K562 (cell line): ENCODE measurements around the gene MECR. TPM values are rescaled to one million over a fixed set of nuclear protein-coding genes. Genes with fewer than 3 reads are reported as not detected.
A peak's percentile ranks its signal among the peaks of the same experiment; 100 is the strongest.

ENCODE experiments used
- AFF1 ChIP-seq, 2 experiments: fragments of 450-650 bp; IDR thresholded peaks; 2 replicates each; pipeline ENCODE4 v1.6.1; 2018; ENCODE audit warnings: mild to moderate bottlenecking in 2 of 2, low read depth in 1 of 2; ENCODE audit not compliant: partially characterized antibody in 2 of 2
- BRF2 ChIP-seq: IDR thresholded peaks from 3 replicates; pipeline ENCODE4 v1.6.1; 2011; ENCODE audit warnings: borderline replicate concordance, mild to moderate bottlenecking; ENCODE audit not compliant: insufficient read length, insufficient read depth
- CREB3L1 ChIP-seq: fragments of 450-650 bp; IDR thresholded peaks from 2 replicates; pipeline ENCODE4 v1.6.1; 2014; ENCODE audit warnings: low read depth, mild to moderate bottlenecking, moderate library complexity, borderline replicate concordance
- ELF2 ChIP-seq: fragments of 250-450 bp; sonication (Bioruptor Pico); IDR thresholded peaks from 2 replicates; pipeline ENCODE4 v1.5.0; 2021; ENCODE audit warnings: mild to moderate bottlenecking
- EP300 ChIP-seq: IDR thresholded peaks from 2 replicates; pipeline ENCODE4 v1.6.1; 2012; ENCODE audit warnings: low read length, improper control_type of control experiment
- GTF2F1 ChIP-seq: IDR thresholded peaks from 2 replicates; pipeline ENCODE4 v1.6.1; 2011; ENCODE audit warnings: low read depth, low read length, improper control_type of control experiment
- MCM7 ChIP-seq, 2 experiments: fragments of 450-650 bp; IDR thresholded peaks; 2 replicates each; pipeline ENCODE4 v1.6.1; 2016 to 2018
- MTF1 ChIP-seq: fragments of 250-450 bp; sonication (Bioruptor Pico); IDR thresholded peaks from 2 replicates; pipeline ENCODE4 v1.9.0; 2021; ENCODE audit warnings: moderate library complexity, mild to moderate bottlenecking, inconsistent platforms, borderline replicate concordance
- PBX2 ChIP-seq, 2 experiments: IDR thresholded peaks in 1 of 2; conservative IDR thresholded peaks in 1 of 2; 2 replicates each; pipeline ENCODE4 v1.6.1; 2016; ENCODE audit warnings: low read depth in 2 of 2, mild to moderate bottlenecking in 1 of 2, missing compliant biosample characterization in 1 of 2, missing genetic modification characterization in 1 of 2, moderate library complexity in 1 of 2
- PML ChIP-seq: IDR thresholded peaks from 2 replicates; pipeline ENCODE4 v1.6.1; 2012; ENCODE audit warnings: low read length, inconsistent platforms
- SAP30 ChIP-seq: fragments of 200-600 bp; sonication (generic); IDR thresholded peaks from 2 replicates; pipeline ENCODE4 v1.6.1; 2012; ENCODE audit warnings: borderline replicate concordance, low read depth, mild to moderate bottlenecking, moderate library complexity, low read length, control low read depth, inconsistent platforms; ENCODE audit not compliant: insufficient read depth, poor library complexity, severe bottlenecking
- SMARCC2 ChIP-seq: fragments of 450-650 bp; IDR thresholded peaks from 2 replicates; pipeline ENCODE4 v1.6.1; 2017; ENCODE audit warnings: antibody characterized with exemption, moderate library complexity, mild to moderate bottlenecking, low read depth
- SPI1 ChIP-seq: IDR thresholded peaks from 2 replicates; pipeline ENCODE4 v1.6.1; 2011; ENCODE audit warnings: low read depth, low read length, control low read depth, borderline replicate concordance
- ZNF431 ChIP-seq: sonication (generic); formaldehyde crosslinking; IDR thresholded peaks from 2 replicates; pipeline ENCODE4 v1.8.0; 2022; ENCODE audit warnings: mild to moderate bottlenecking, missing genetic modification reagents
- ZNF76 ChIP-seq: fragments of 250-450 bp; sonication (Bioruptor Pico); IDR thresholded peaks from 2 replicates; pipeline ENCODE4 v1.4.0; 2020; ENCODE audit warnings: mild to moderate bottlenecking, moderate library complexity, borderline replicate concordance
- polyA plus RNA-seq, 8 experiments: library from polyadenylated mRNA; depleted of rRNA in 4 of 8; stranded (reverse) in 5 of 8; unstranded in 3 of 8; fragments of >200 nt; fragmentation: Nextera tagmentation in 2 of 8; fragmentation: Illumina TruSeq in 1 of 8; extraction: Ambion mirVana in 2 of 8; extraction: Trizol in 1 of 8; gene quantifications; 2 replicates each; pipeline versions ENCODE4 v1.2.1 to v1.2.3, GENCODE V29; 2011 to 2014; ENCODE audit warnings: inconsistent platforms in 1 of 8, missing spikeins in 1 of 8
- total RNA-seq, 7 experiments: library from RNA; depleted of rRNA in 6 of 7; stranded (reverse); fragments of >200 nt in 6 of 7; fragmentation: Illumina TruSeq in 2 of 7; extraction: Trizol in 2 of 7; gene quantifications; 2 replicates each; pipeline versions ENCODE4 v1.2.1 to v1.2.3, GENCODE V29; 2011 to 2021; ENCODE audit warnings: low replicate concordance in 1 of 7

The MECR gene
- total and polyA plus RNA-seq, 9 of the 15 experiments (the other 6 are each of a cell fraction or from before 2014, with no cell fraction given), result 10.4 to 58.6 (median 42.9) TPM

GRCh38 chr1:29180497-29181412 lies 50.0 kb downstream of the MECR start (continued):
- TF ChIP-seq CREB3L1 (no peak), BRF2 (no peak), ZNF76 (peak; percentile 3; the same call in 1 of the 2 replicates), MTF1 (0 out of 2 replicates have a peak, but pooled peaks have one; percentile 5), PML (no peak), PBX2 (CRISPR knock-in tag; IDR thresholded peaks at IDR 0.05; ENCODE audit: low read depth) (no peak), PBX2 (tag; conservative IDR thresholded peaks at IDR 0.05; ENCODE audit: low read depth) (0 out of 2 replicates have a peak, but pooled peaks have one; percentile 22), SMARCC2 (peak; percentile 53; the same call in 1 of the 2 replicates), MCM7 (IDR thresholded peaks at IDR 0.05) (no peak), ELF2 (CRISPR knock-in tag) (no peak), EP300 (0 out of 2 replicates have a peak, but pooled peaks have one; percentile 5), ZNF431 (CRISPR knock-in tag) (0 out of 2 replicates have a peak, but pooled peaks have one; percentile 18), GTF2F1 (no peak), SPI1 (no peak), SAP30 (peak; percentile 36), AFF1 (IDR thresholded peaks at IDR 0.05; ENCODE audit: low read depth in 1 of 2, partially characterized antibody in 2 of 2) (peak in 1 of 2 experiments; percentile 34)
